ENCODE results near the gene TMC6.

DNA sequence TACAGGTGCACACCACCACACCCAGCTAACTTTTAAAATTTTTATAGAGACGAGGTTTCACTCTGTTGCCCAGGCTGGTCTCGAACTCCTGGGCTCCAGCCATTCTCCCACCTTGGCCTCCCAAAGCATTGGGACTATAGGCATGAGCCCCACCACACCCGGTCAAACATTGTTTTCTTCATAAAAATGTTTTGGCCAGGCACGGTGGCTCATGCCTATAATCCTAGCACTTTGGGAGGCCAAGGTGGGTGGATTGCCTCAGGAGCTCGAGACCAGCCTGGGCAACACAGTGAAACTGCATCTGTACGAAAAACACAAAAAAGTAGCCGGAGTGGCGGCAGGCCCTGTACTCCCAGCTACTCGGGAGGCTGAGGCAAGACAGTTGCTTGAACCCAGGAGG is 12.1 kb downstream of the TMC6 start:
- TF ChIP-seq, protein P1, sequence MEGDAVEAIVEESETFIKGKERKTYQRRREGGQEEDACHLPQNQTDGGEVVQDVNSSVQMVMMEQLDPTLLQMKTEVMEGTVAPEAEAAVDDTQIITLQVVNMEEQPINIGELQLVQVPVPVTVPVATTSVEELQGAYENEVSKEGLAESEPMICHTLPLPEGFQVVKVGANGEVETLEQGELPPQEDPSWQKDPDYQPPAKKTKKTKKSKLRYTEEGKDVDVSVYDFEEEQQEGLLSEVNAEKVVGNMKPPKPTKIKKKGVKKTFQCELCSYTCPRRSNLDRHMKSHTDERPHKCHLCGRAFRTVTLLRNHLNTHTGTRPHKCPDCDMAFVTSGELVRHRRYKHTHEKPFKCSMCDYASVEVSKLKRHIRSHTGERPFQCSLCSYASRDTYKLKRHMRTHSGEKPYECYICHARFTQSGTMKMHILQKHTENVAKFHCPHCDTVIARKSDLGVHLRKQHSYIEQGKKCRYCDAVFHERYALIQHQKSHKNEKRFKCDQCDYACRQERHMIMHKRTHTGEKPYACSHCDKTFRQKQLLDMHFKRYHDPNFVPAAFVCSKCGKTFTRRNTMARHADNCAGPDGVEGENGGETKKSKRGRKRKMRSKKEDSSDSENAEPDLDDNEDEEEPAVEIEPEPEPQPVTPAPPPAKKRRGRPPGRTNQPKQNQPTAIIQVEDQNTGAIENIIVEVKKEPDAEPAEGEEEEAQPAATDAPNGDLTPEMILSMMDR (IDR thresholded peaks at IDR 0.05), result no peak
- TF ChIP-seq POLR2A (IDR thresholded peaks at IDR 0.05) (no peak), POLR2AphosphoS5 (IDR thresholded peaks at IDR 0.05) (no peak)

All from breast epithelium (tissue), 3 donors.